Measurements from ENCODE around the gene PPP2R2C.

DNA sequence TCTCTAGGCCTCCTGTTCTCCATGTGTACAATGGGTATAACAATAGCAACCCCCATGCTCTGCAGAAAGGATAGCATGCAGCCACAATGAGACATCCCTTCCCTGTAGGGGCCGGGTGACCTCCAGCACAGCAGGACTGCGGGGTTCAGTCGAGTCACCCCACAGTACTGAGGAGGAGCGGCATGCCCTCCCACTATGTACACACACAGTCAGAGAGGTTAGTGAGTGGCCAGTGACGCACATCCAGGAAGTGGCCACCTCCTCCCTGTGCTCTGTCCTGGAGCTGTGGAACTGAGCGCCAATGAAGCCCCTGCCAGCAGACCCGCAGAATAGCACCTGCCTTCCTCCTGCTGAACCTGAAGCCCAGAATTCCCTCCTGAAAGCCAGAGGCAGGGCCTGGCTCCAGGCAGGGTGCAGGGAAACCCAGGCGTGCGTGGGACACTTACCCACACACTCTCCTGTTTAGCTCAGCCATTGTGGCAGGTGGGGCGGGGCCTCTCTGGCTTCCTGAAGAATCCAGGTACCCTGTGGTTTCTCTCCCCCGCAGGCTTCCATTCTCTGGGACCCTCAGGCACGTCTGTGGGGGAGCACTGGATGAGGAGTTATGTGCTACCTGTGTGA is 152.8 kb downstream of the PPP2R2C start:
- TF ChIP-seq, protein P1, sequence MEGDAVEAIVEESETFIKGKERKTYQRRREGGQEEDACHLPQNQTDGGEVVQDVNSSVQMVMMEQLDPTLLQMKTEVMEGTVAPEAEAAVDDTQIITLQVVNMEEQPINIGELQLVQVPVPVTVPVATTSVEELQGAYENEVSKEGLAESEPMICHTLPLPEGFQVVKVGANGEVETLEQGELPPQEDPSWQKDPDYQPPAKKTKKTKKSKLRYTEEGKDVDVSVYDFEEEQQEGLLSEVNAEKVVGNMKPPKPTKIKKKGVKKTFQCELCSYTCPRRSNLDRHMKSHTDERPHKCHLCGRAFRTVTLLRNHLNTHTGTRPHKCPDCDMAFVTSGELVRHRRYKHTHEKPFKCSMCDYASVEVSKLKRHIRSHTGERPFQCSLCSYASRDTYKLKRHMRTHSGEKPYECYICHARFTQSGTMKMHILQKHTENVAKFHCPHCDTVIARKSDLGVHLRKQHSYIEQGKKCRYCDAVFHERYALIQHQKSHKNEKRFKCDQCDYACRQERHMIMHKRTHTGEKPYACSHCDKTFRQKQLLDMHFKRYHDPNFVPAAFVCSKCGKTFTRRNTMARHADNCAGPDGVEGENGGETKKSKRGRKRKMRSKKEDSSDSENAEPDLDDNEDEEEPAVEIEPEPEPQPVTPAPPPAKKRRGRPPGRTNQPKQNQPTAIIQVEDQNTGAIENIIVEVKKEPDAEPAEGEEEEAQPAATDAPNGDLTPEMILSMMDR (IDR thresholded peaks at IDR 0.05), result no peak
- no peak for TF ChIP-seq ZFX (IDR thresholded peaks at IDR 0.05; ENCODE audit: borderline replicate concordance)
